HEK293 (cell line): Measurements from ENCODE around the gene WASF2.

Experiments used
- CTCF ChIA-PET: fragments of 350-600 bp; formaldehyde crosslinking; extraction: SDS; loops from one replicate; lab custom pipeline; 2021; ENCODE audit warnings: antibody characterized with exemption; lab: Yijun Ruan, JAX
- POLR2A ChIA-PET: fragments of 300-600 bp; formaldehyde crosslinking; extraction: SDS; loops from one replicate; lab custom pipeline; 2020; ENCODE audit warnings: antibody characterized with exemption, inconsistent platforms; lab: Yijun Ruan, JAX
- H3K27ac ChIP-seq: fragments of 200-500 bp; sonication (Bioruptor generic); 2 replicates; pipeline ENCODE4 v1.5.1; 2014; ENCODE audit warnings: low read depth, low read length, control low read depth, inconsistent platforms; ENCODE audit errors: extremely low read depth
- H3K36me3 ChIP-seq, 2 experiments: fragments of 200-500 bp in 1 of 2; sonication (Bioruptor generic) in 1 of 2; 1 replicate in 1 of 2; 2 replicates in 1 of 2; pipeline ENCODE4 v1.5.1; 2014 to 2017; ENCODE audit warnings: inconsistent platforms in 2 of 2, low read length in 2 of 2; ENCODE audit not compliant: control insufficient read depth in 2 of 2, insufficient read depth in 1 of 2
- H3K4me1 ChIP-seq: fragments of 200-500 bp; sonication (Bioruptor generic); 2 replicates; pipeline ENCODE4 v1.5.1; 2014; ENCODE audit warnings: mild to moderate bottlenecking, low read length, inconsistent platforms; ENCODE audit not compliant: control insufficient read depth, insufficient read depth
- H3K4me3 ChIP-seq: 2 replicates; pipeline ENCODE4 v1.5.1; 2011; ENCODE audit warnings: low read depth, mild to moderate bottlenecking, control low read depth, low read length, moderate library complexity
- H3K9me3 ChIP-seq: fragments of 200-500 bp; sonication (Bioruptor generic); 2 replicates; pipeline ENCODE4 v1.5.1; 2014; ENCODE audit warnings: low read depth, low read length, inconsistent platforms; ENCODE audit not compliant: control insufficient read depth, insufficient read depth
- AEBP2 ChIP-seq: fragments of 450-650 bp; formaldehyde crosslinking; IDR thresholded peaks from 2 replicates; pipeline ENCODE4 v1.5.1; 2016; ENCODE audit warnings: missing biosample characterization, missing genetic modification characterization, borderline replicate concordance
- ATF2 ChIP-seq: fragments of 450-650 bp; formaldehyde crosslinking; IDR thresholded peaks from 2 replicates; pipeline ENCODE4 v1.5.1; 2016; ENCODE audit warnings: missing biosample characterization, missing genetic modification characterization, low read depth
- CTCF ChIP-seq: fragments of 450-650 bp; formaldehyde crosslinking; IDR thresholded peaks from 2 replicates; pipeline ENCODE4 v1.5.1; 2016; ENCODE audit warnings: missing biosample characterization, missing genetic modification characterization
- EGR2 ChIP-seq: fragments of 450-650 bp; formaldehyde crosslinking; IDR thresholded peaks from 2 replicates; pipeline ENCODE4 v1.5.1; 2016; ENCODE audit warnings: low read depth, missing biosample characterization, missing genetic modification characterization
- HOXA7 ChIP-seq: sonication (generic); formaldehyde crosslinking; IDR thresholded peaks from 2 replicates; pipeline ENCODE4 v1.8.1; 2022; ENCODE audit warnings: missing genetic modification reagents, borderline replicate concordance
- MZF1 ChIP-seq: fragments of 450-650 bp; formaldehyde crosslinking; IDR thresholded peaks from 2 replicates; pipeline ENCODE4 v1.5.1; 2017; ENCODE audit warnings: missing biosample characterization, missing genetic modification characterization, borderline replicate concordance
- PRDM10 ChIP-seq: fragments of 450-650 bp; formaldehyde crosslinking; IDR thresholded peaks from 2 replicates; pipeline ENCODE4 v1.5.1; 2016; ENCODE audit warnings: missing biosample characterization, missing genetic modification characterization
- SP2 ChIP-seq: fragments of 450-650 bp; formaldehyde crosslinking; IDR thresholded peaks from 2 replicates; pipeline ENCODE4 v1.5.1; 2016; ENCODE audit warnings: missing biosample characterization, missing genetic modification characterization
- SP3 ChIP-seq: fragments of 450-650 bp; formaldehyde crosslinking; IDR thresholded peaks from 2 replicates; pipeline ENCODE4 v1.5.1; 2016; ENCODE audit warnings: missing biosample characterization, missing genetic modification characterization
- TRIM28 ChIP-seq: IDR thresholded peaks from 2 replicates; pipeline ENCODE4 v1.6.1; 2011; ENCODE audit warnings: low read length, control low read depth, borderline replicate concordance
- ZBTB10 ChIP-seq: fragments of 450-650 bp; formaldehyde crosslinking; IDR thresholded peaks from 2 replicates; pipeline ENCODE4 v1.5.1; 2016; ENCODE audit warnings: missing biosample characterization, missing genetic modification characterization
- ZEB2 ChIP-seq: fragments of 450-650 bp; formaldehyde crosslinking; IDR thresholded peaks from 2 replicates; pipeline ENCODE4 v1.5.1; 2016; ENCODE audit warnings: missing biosample characterization, missing genetic modification characterization
- ZFHX2 ChIP-seq: fragments of 450-650 bp; formaldehyde crosslinking; conservative IDR thresholded peaks from 2 replicates; pipeline ENCODE4 v1.5.1; 2016; ENCODE audit warnings: missing biosample characterization, missing genetic modification characterization
- ZNF518A ChIP-seq: fragments of 450-650 bp; formaldehyde crosslinking; conservative IDR thresholded peaks from 2 replicates; pipeline ENCODE4 v1.5.1; 2016; ENCODE audit warnings: low read depth, missing biosample characterization, missing genetic modification characterization
- ZNF624 ChIP-seq: fragments of 450-650 bp; formaldehyde crosslinking; IDR thresholded peaks from 2 replicates; pipeline ENCODE4 v1.5.1; 2017; ENCODE audit warnings: missing biosample characterization, missing genetic modification characterization
- ZNF660 ChIP-seq: fragments of 450-650 bp; IDR thresholded peaks from 2 replicates; pipeline ENCODE4 v1.5.1; 2018; ENCODE audit warnings: missing biosample characterization, mild to moderate bottlenecking, missing genetic modification characterization

The WASF2 gene

GRCh38 chr1:27507960-27508665, 18.1 kb upstream of the WASF2 start:
- Histone ChIP-seq H3K9me3 (no peaks in the 10 kb centered on the region), H3K4me3 (no peak overlapping the region), H3K27ac (no peak overlapping the region), H3K36me3 (no peaks in the 10 kb centered on the region), H3K4me1 (no peaks in the 10 kb centered on the region; the same call in 1 of the 2 replicates)
- TF ChIP-seq CTCF (tag by site-specific recombination): 0 out of 2 replicates have a peak, but pooled peaks have one; percentile 30
- peak; percentile 85 for TF ChIP-seq ZFHX2 (tag by site-specific recombination)
- TF ChIP-seq SP2 (tag by site-specific recombination): no peak
- peak; percentile 35; the same call in 1 of the 2 replicates for TF ChIP-seq PRDM10 (tag by site-specific recombination)
- TF ChIP-seq EGR2 (tag by site-specific recombination): peak; percentile 95
- ChIA-PET POLR2A (interaction anchor here (0.7 kb wide), 1 partner anchor 94 kb away, joined by 6 read pairs; no protein-coding TSS in a partner anchor), CTCF (interaction anchor here (0.6 to 1.4 kb wide), 5 partner anchors 49 to 560 kb away, joined by 3 to 5 read pairs (median 4); no protein-coding TSS in a partner anchor)

GRCh38 chr1:27506703-27507102, 16.7 kb upstream of the WASF2 start:
- Histone ChIP-seq H3K27ac (no peak overlapping the region), H3K9me3 (no peaks in the 10 kb centered on the region), H3K36me3 (no peaks in the 10 kb centered on the region), H3K4me1 (no peaks in the 10 kb centered on the region; the same call in 1 of the 2 replicates), H3K4me3 (no peak overlapping the region)
- ChIA-PET POLR2A (no interaction called here), CTCF (interaction anchor here (0.7 kb wide), 1 partner anchor 17 kb away, joined by 3 read pairs; the partner anchor contains the start of gene WASF2)
- no peak for TF ChIP-seq ZEB2 (tag by site-specific recombination)
- TF ChIP-seq ATF2 (tag by site-specific recombination): no peak
- TF ChIP-seq HOXA7: no peak
- TF ChIP-seq SP3 (tag by site-specific recombination): no peak
- no peak for TF ChIP-seq AEBP2 (tag by site-specific recombination)
- no peak for TF ChIP-seq TRIM28
- TF ChIP-seq ZNF660 (tag by site-specific recombination): no peak
- TF ChIP-seq ZBTB10: no peak
- TF ChIP-seq ZNF624 (tag by site-specific recombination): no peak
- TF ChIP-seq ZNF518A (tag by site-specific recombination): no peak
- TF ChIP-seq MZF1 (tag by site-specific recombination): no peak
